HuH-7.5 (cell line): Measurements from ENCODE around the gene MRPS6.

ENCODE experiments used
- DNase-seq: peaks from one replicate; pipeline ENCODE4 v3.0.0; 2011; ENCODE audit warnings: low spot score

MRPS6 gene

DNA sequence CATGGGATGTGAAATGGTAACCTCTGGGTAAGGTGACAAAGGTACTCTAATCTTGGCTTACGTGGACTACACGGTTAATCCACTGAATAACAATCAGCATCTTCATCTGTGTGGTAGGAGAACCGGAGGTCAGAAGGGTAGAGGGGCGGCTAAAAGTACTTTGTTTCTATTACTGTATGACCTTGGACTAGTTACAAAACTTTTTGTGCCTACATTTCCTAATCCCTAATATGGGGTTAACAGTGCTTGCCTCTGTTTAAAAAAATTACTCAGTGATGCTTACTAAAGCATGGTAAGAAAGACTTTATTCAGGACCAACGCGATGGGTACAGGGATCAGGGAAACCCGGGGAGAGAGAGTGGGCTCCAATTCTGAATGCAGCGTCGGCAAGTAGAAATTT, 1.7 kb upstream of the MRPS6 start:
- DNase-seq = no peak

GRCh38 chr21:34072145-34073031, 990 bp upstream of the MRPS6 start:
- no peak for DNase-seq

GRCh38 chr21:34073749-34074282, 438 bp downstream of the MRPS6 start:
- DNase-seq = peak; percentile 13

GRCh38 chr21:34074283-34075090, 1.1 kb downstream of the MRPS6 start:
- DNase-seq = no peak

DNA sequence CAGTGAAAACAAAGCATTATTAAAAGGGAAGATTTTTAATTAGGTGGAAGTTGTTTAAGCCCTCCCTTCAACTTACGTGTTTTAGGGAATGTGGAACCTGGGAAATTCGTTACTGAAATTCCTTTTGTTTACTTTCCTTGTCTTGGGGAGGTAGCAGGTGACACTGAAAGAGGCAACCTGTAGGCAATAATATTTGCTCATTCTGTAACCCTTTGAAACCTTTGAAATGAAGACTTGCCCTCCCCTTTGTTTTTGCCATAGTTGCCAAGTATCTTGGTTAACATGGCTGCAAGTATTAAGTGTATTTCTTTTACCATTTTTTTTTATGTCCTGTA, 1.7 kb downstream of the MRPS6 start:
- DNase-seq = no peak

DNA sequence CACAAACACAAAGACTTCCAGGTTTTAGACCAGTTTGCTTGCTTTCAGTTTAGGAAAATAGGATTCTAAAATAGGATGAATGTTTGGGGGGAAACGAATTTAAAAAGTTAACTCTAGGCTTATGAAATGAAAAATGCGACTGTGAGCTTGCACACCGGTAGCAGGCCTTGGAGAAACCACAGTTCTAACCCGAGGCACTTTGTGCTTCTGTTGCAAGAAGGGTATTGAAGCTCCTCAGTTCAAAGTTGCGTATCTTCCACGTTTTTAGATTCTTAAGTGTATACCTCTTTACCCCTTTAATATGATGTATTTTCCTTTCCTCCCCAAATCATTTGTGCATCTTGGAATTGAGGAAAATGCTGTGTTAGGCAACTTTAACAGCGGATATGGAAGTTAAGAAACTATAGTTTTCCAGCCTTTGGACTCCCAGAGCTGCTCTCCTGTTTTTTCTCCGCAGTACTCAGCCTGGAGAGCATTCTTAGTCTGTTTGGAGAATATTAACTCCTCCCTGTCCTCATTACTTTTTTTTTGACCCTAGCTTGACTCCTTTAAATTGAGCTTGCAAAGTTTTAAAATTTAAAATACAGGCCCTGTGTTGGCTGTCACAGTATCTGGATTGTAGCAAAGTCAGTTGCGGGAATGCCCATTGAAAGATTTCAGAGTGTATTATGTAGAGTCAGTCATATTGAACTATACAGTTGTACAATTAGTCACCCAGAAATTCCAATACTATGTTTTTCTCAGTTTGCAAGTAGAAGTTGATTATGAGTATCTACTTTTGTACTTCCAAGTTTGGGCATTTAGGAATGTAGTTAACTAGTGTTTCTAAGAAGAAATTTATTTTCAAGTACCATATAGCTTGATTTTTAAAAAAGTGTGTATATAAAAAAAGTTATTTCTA, 2.6 kb downstream of the MRPS6 start:
- DNase-seq = no peak

DNA sequence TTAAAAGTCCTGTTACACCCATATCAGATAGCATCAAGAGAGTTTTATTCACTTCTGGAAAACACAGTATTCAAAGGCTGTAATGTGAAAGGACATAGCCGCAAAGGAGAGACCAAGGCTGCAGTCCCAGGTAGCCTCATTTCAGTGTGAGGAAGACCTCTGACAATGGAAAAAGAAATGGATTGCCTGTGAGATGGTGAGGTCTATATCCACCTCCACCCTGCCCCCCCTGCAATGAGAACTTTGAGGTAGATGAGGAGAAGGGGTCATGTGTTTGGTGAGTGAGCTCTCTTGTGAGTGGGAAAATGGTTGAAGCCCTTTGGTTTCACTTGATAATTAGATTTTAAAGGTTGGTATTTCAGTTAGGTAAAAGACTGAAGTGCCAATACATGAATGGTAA, 3.5 kb downstream of the MRPS6 start:
- no peak for DNase-seq

DNA sequence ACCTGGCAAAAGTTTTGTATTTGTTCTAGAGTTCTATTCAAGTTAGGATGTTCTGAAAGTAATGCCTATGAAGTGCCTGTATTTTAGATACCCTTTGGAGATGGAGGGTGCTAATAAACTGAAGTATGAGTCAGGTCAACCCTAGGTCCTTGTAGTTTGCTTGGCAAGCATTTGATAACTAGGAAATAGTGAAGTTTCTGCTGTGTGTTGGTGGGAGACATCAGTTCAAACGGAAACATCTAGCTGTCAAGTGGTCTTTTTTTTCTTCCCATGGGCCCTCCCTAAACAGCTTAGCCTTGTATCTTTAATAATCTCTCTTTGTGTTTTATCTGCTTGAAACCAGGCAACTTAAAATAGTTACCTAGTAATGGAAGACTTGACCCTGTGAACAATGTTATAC, 4.5 kb downstream of the MRPS6 start:
- DNase-seq = no peak

DNA sequence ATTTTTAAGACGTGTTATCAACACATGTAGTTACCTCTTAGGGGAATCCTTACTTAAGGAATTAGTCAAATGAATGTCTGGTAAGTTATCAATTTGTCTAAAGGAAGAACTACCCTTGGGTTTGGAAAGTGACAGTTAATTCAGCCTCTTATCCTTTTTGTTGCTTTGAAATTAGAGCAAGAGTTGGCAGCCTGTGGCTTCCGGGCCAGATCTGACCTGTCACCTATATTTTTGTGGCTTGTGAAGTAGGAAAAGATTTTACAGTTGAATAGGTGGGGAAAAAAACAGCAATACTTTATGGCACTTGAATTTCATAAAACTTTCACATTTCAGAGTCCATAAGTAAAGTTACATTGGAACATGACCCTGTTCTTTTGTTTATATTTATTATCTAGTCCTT, 5.5 kb downstream of the MRPS6 start:
- no peak for DNase-seq

DNA sequence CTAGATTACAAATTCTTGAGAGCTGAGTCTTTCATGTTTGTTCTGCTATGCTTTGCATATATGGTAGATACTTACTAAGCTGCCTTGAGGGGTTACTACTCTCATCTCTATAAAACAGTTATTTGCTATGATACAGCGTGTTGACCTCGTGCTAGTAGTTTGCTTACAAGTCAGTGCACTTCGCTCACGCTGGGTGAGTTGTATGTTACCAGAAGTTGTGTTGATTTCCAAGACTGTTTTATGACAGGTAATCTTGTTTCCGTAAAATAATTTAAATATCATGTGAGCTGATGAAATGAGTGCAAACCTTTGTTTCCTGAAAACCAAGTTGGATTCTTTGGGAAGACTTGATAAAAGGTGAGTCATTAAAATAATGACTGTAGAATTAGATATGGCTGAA, 7.3 kb downstream of the MRPS6 start:
- no peak for DNase-seq

DNA sequence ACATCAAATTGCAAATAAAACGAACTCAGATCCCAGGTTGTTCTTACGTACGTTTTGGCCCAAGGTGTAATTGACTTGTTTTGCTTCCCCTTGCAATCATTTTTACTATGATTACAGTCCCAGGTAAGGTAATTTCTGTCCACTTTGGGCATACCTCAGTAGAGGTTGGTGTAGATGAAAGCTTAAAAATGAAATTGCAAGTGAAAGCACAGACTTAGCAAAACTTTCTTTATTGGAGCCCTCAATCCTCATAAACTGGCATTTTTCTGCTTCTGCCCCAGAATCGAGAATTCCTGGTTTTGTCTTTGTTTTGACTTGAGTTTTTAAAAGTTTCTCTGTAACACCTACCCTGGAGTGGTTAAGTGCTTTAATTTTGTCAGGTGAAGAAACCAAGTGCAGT, 9.4 kb downstream of the MRPS6 start:
- no peak for DNase-seq

- DNase-seq = no peak
Observed at GRCh38 chr21:34083357-34083756, 10.0 kb downstream of the MRPS6 start.

GRCh38 chr21:34085129-34085528, 11.8 kb downstream of the MRPS6 start:
- DNase-seq = no peak

DNA sequence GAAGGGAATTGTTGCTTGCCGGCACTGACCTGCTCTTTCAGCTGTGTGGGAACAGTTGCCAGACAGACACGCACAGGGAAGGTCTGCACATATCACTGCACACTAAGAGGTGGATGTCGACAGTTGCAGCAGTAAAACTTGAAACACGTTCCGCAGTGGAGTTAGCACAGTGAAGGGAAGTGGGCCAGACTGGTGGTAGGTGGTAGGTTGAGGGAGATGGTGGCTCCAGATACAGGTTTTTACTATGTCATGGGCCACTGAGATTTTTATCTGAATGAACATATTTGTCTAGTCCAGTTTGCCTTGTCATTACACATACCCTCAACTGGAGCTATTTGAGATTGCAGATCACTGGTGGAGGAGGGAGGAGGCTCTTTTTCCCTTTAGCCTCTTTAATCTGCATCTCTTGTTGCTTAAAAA, 13.5 kb downstream of the MRPS6 start:
- DNase-seq = no peak

- DNase-seq = no peak
Observed at GRCh38 chr21:34088752-34089151, 15.4 kb downstream of the MRPS6 start.

DNA sequence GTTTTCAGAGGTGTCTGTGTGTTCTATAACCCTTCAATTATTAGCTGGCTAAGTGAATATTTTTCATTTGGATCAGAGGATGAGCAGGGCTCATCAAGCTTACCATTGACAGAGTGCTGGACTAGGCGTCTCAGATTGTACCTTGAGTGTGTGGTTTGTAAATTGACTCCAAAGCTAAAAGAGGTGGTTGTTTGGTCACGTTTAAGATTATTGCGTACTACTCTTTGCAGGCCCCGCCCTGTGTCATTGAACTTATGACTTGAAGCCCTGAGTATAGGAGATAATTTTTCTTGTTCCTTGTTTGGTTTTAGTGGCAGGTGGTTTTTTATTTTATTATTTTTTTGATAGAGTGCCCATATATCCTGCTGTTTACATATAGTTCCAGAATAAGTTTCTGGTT, 17.7 kb downstream of the MRPS6 start:
- DNase-seq = no peak

DNA sequence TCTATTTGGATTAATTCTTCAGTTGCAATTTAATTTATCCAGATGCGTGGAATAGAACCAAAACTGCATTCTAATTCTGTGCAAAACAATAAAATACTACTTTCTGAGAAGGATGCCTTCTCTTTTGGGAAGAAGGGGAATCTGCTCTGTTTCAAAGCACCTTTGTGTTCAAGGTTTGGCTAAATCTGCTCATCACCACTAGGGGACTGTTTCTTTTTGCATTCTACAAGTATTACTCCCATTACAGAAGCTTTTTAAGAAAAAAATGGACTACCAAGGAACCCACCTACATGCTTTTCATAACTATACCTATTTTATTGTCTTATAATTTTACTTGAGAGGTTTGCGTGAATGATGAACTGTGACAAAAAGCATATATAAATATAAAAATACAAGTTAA, 18.2 kb downstream of the MRPS6 start:
- no peak for DNase-seq

DNA sequence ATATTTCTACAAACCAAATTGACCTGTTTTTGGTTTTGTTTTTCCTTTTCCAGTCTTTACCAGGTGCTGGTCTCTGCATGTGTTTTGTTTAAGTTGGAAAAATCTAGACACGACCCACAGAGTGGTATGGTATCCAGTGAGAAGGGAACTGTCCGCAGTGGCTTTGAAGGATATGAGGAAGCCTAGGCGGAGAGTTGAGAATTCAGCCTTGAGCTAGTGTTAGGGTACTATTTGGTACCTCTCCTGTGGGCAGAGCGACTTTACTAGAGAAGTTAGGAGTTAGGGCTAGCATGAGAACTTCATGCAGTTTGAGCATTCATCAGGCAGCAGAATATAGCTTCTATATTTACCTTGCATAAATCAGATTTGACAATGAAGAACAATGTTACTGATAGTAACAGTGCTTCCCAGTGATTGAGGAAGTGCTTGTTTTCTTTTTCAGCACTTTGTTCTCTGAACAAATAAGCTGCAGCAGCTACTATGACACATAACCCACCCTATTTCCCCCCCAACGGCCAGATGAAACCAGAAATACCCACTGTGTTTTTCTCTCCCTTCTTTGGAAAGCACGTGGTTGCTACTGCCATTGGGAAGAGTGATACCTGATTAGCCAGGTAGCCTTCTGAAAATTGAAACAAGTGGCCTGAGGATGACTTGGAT, 19.0 kb downstream of the MRPS6 start:
- DNase-seq = no peak

DNA sequence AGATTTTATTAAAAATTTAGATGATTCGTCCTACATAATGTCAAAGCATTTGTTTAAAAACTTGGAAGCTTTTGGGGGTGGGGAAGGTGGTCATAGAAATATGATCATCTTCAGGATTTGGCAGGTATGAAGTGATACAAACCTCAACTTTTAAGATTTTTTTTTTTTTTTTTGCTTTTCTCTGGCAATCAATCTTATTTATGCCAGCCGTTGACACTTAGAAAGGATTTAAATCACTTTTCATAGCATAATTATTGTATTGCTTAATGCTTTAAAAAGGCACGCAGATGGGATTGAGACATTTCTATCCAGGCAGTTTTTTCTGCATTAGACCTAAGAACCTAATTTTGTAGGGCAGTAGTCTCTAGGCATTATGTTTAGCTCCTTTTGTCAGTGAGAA, 19.7 kb downstream of the MRPS6 start:
- no peak for DNase-seq

GRCh38 chr21:34094949-34095348, 21.6 kb downstream of the MRPS6 start:
- no peak for DNase-seq

- DNase-seq = no peak
Observed at GRCh38 chr21:34097442-34097841, 24.1 kb downstream of the MRPS6 start.

DNA sequence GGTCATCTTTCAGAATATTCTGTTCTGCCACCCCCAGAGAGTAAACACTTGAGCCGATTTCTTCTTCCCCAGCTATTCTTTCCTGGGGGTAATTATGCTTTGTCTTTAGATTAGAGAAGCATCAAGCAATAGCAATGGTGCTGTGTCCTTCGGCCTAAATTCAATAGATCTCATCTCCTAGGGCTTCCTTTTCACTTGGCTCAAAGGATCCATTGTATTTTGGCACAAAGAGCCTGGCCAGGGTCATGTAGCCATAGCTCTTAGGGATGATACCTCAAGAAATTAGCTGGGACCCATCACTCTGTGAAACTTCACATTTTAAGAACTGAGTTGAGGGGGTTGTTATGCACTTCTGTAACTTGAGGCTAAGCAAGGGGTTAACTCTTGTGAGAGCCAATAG, 27.0 kb downstream of the MRPS6 start:
- DNase-seq = no peak
